ENCODE results near the gene PTPRD.

- TF ChIP-seq CTCF (IDR thresholded peaks at IDR 0.05 in 4 of 5, conservative IDR thresholded peaks at IDR 0.05 in 1 of 5) (no peak), POLR2A (IDR thresholded peaks at IDR 0.05) (no peak)
These were observed 49.2 kb upstream of the PTPRD start for GRCh38 chr9:10661994-10662393.
